DND-41 (cell line): ENCODE data around the gene MAB21L4.

Source experiments
- ATAC-seq: fragments of 200-7000 bp; cut with Tn5 transposase; 3 replicates; pipeline ENCODE4 v1.9.1; 2021; ENCODE audit warnings: low read depth; ENCODE audit not compliant: insufficient read depth
- DNase-seq: peaks from one replicate; pipeline ENCODE4 v3.0.0-alpha.2; 2020
- H2AFZ ChIP-seq: 2 replicates; pipeline ENCODE4 v1.6.0; 2012; ENCODE audit warnings: low read depth, low read length
- H3K27ac ChIP-seq: 2 replicates; pipeline ENCODE4 v1.5.1; 2012; ENCODE audit warnings: low read length, inconsistent platforms
- H3K27me3 ChIP-seq: fragments of 200-600 bp; sonication (generic); 2 replicates; pipeline ENCODE4 v1.6.0; 2012; ENCODE audit warnings: low read length, mild to moderate bottlenecking, inconsistent platforms; ENCODE audit not compliant: insufficient read depth, poor library complexity
- H3K36me3 ChIP-seq: 2 replicates; pipeline ENCODE4 v1.5.1; 2012; ENCODE audit warnings: low read length, inconsistent platforms; ENCODE audit not compliant: insufficient read depth
- H3K4me1 ChIP-seq: 2 replicates; pipeline ENCODE4 v1.5.1; 2012; ENCODE audit warnings: mild to moderate bottlenecking, low read length; ENCODE audit not compliant: insufficient read depth
- H3K4me2 ChIP-seq: 2 replicates; pipeline ENCODE4 v1.6.0; 2012; ENCODE audit warnings: mild to moderate bottlenecking, moderate library complexity, low read length, inconsistent platforms; ENCODE audit not compliant: insufficient read depth
- H3K4me3 ChIP-seq, 2 experiments: fragments of 200-600 bp in 1 of 2; shearing (Covaris generic) in 1 of 2; 2 replicates each; pipeline ENCODE4 v1.5.1; 2012 to 2016; ENCODE audit warnings: inconsistent platforms in 2 of 2, low read length in 2 of 2, mild to moderate bottlenecking in 2 of 2, low read depth in 1 of 2, moderate library complexity in 1 of 2
- H3K79me2 ChIP-seq: 2 replicates; pipeline ENCODE4 v1.6.0; 2012; ENCODE audit warnings: low read length, inconsistent platforms; ENCODE audit not compliant: insufficient read depth
- H3K9ac ChIP-seq: 2 replicates; pipeline ENCODE4 v1.6.0; 2012; ENCODE audit warnings: low read depth, mild to moderate bottlenecking, inconsistent platforms, low read length, moderate library complexity
- H3K9me3 ChIP-seq: 2 replicates; pipeline ENCODE4 v1.5.1; 2012; ENCODE audit warnings: low read length, moderate library complexity, mild to moderate bottlenecking, inconsistent platforms; ENCODE audit not compliant: insufficient read depth, severe bottlenecking
- H4K20me1 ChIP-seq: 2 replicates; pipeline ENCODE4 v1.6.0; 2012; ENCODE audit warnings: low read length; ENCODE audit not compliant: insufficient read depth
- EZH2 ChIP-seq: IDR thresholded peaks from 3 replicates; pipeline ENCODE4 v1.6.1; 2012; ENCODE audit warnings: borderline replicate concordance, low read depth, mild to moderate bottlenecking, moderate library complexity, low read length, inconsistent platforms; ENCODE audit not compliant: severe bottlenecking
- TF ChIP-seq, protein P1 (sequence below): IDR thresholded peaks from 2 replicates; pipeline ENCODE4 v1.5.1; 2012; ENCODE audit warnings: borderline replicate concordance, low read length, moderate library complexity, mild to moderate bottlenecking; ENCODE audit not compliant: poor library complexity, severe bottlenecking; ENCODE audit errors: extremely low read depth

MAB21L4 gene

GRCh38 chr2:240861547-240861946 lies 34.4 kb downstream of the MAB21L4 start:
- TF ChIP-seq EZH2: no peak
- TF ChIP-seq, protein P1, sequence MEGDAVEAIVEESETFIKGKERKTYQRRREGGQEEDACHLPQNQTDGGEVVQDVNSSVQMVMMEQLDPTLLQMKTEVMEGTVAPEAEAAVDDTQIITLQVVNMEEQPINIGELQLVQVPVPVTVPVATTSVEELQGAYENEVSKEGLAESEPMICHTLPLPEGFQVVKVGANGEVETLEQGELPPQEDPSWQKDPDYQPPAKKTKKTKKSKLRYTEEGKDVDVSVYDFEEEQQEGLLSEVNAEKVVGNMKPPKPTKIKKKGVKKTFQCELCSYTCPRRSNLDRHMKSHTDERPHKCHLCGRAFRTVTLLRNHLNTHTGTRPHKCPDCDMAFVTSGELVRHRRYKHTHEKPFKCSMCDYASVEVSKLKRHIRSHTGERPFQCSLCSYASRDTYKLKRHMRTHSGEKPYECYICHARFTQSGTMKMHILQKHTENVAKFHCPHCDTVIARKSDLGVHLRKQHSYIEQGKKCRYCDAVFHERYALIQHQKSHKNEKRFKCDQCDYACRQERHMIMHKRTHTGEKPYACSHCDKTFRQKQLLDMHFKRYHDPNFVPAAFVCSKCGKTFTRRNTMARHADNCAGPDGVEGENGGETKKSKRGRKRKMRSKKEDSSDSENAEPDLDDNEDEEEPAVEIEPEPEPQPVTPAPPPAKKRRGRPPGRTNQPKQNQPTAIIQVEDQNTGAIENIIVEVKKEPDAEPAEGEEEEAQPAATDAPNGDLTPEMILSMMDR: no peak
- DNase-seq (no peak), ATAC-seq (no peak)
- Histone ChIP-seq H3K27me3 (peaks cover 30% of the 10 kb centered on the region), H3K9ac (no peak overlapping the region), H3K4me1 (no peaks in the 10 kb centered on the region), H3K79me2 (no peaks in the 10 kb centered on the region), H3K9me3 (no peaks in the 10 kb centered on the region), H3K4me2 (no peak overlapping the region), H2AFZ (no peak overlapping the region), H3K4me3 (no peak overlapping the region), H3K36me3 (no peaks in the 10 kb centered on the region), H3K27ac (no peak overlapping the region), H4K20me1 (peaks cover 6% of the 10 kb centered on the region; the same call in 1 of the 2 replicates)

DNA sequence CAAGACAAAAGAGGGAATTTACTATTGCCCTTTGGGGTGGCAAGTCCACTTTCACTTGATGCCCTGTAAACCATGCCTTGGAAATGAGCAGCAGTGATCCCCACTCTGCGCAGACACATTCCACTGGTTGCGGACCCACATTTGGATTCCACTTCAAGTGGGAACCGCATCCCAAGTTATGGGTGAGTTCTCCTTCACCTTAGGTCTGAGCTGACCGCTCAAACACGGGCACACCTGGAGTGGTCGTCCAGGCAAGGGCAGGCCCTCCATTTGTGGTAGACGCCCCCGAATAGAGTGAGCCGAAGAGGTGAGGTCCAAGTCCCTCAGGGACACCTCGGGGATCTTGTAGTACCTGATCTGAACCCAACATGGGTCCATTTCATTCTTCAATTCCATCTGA lies 37.1 kb downstream of the MAB21L4 start:
- ATAC-seq (no peak), DNase-seq (no peak)
- Histone ChIP-seq H3K9ac (no peak overlapping the region), H4K20me1 (peaks cover 6% of the 10 kb centered on the region; the same call in 1 of the 2 replicates), H3K36me3 (no peaks in the 10 kb centered on the region), H2AFZ (no peak overlapping the region), H3K9me3 (peaks cover 3% of the 10 kb centered on the region), H3K27ac (no peak overlapping the region), H3K79me2 (no peaks in the 10 kb centered on the region), H3K4me1 (no peaks in the 10 kb centered on the region), H3K27me3 (peaks cover 24% of the 10 kb centered on the region), H3K4me3 (no peak overlapping the region), H3K4me2 (no peak overlapping the region)
- TF ChIP-seq EZH2: no peak

GRCh38 chr2:240858321-240858720 lies 37.6 kb downstream of the MAB21L4 start:
- TF ChIP-seq, protein P1: no peak
- TF ChIP-seq EZH2: no peak
- H3K27me3 ChIP-seq: peaks cover 20% of the 10 kb centered on the region
- H3K9ac ChIP-seq: no peak overlapping the region
- H3K4me1 ChIP-seq: no peaks in the 10 kb centered on the region
- H3K79me2 ChIP-seq: no peaks in the 10 kb centered on the region
- peaks cover 6% of the 10 kb centered on the region; the same call in 1 of the 2 replicates for H4K20me1 ChIP-seq
- ATAC-seq (no peak), DNase-seq (no peak)
- H3K9me3 ChIP-seq: peaks cover 3% of the 10 kb centered on the region
- H2AFZ ChIP-seq: no peak overlapping the region
- no peak overlapping the region for H3K27ac ChIP-seq
- H3K4me2 ChIP-seq: no peak overlapping the region
- no peaks in the 10 kb centered on the region for H3K36me3 ChIP-seq
- H3K4me3 ChIP-seq: no peak overlapping the region

DNA sequence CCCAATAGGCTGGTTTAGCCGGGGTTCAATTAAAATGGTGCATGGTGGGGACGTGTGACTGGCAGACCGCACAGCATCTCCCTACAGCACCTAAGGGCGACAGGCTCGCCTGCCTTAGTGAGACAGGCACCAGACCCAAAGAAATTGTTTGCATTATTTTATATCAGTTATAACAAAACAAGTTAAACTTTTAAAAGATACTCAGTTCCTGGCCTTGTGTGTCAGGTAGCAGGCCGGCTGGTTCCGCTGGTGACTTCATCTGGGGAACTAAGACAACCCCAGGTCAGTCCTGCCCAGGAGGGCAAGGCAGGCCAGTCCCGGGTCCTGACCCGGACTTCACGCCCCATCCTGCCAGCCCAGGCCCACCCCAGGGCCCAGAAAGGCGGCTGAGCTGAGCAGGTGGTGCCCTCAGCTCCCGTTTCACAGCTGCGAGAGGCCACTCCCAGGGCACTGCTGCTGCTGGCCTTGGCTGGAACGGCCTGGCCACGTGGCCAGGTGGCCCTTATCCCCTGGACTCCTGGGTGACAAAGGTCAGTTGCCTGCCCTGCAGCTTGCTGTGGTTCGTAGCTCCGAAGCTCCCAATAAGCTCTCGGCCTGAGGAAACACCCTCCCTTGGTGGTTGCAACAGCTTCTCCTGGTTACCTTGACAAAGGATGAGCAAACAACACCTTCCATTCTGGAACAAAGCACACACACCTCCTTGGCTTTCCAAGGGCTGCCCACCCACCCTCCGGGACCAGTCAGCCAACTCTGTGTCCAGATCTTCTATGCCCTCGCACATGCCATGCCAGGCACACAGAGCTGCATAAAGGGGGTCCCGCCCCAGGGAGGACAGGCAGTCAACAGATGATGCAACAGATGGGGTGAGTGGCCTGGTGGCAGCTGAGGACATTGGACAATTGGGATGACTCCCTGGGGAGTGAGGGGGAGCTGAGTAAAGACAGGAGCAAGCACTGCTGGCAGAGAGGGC lies 38.6 kb downstream of the MAB21L4 start:
- Histone ChIP-seq H3K27ac (no peak overlapping the region), H3K79me2 (no peaks in the 10 kb centered on the region), H4K20me1 (peaks cover 6% of the 10 kb centered on the region; the same call in 1 of the 2 replicates), H3K9me3 (peaks cover 3% of the 10 kb centered on the region), H3K9ac (no peak overlapping the region), H3K4me1 (no peaks in the 10 kb centered on the region), H3K36me3 (no peaks in the 10 kb centered on the region), H3K4me3 (no peak overlapping the region), H3K4me2 (no peak overlapping the region), H2AFZ (no peak overlapping the region), H3K27me3 (peaks cover 15% of the 10 kb centered on the region)
- ATAC-seq (no peak), DNase-seq (no peak)
- TF ChIP-seq, protein P1: no peak
